GM10266 (cell line): Measurements from ENCODE around the gene FCER2.

Source experiments
- DNase-seq: peaks from one replicate; pipeline ENCODE4 v3.0.0; 2012; ENCODE audit errors: extremely low spot score
- CTCF ChIP-seq: IDR thresholded peaks from 2 replicates; pipeline ENCODE4 v1.5.1; 2012; ENCODE audit warnings: mild to moderate bottlenecking, low read depth; ENCODE audit not compliant: control insufficient read depth, insufficient read depth; ENCODE audit errors: missing control alignments

Gene FCER2

GRCh38 chr19:7725791-7726190 is 23.9 kb upstream of the FCER2 start:
- no peak for TF ChIP-seq CTCF
- DNase-seq, result peak; percentile 59

GRCh38 chr19:7722231-7722651 is 20.3 kb upstream of the FCER2 start:
- TF ChIP-seq CTCF, result no peak
- DNase-seq, result no peak

GRCh38 chr19:7720351-7720750 is 18.4 kb upstream of the FCER2 start:
- DNase-seq, result no peak
- TF ChIP-seq CTCF, result no peak

- DNase-seq, result no peak
- TF ChIP-seq CTCF, result no peak
Observed at GRCh38 chr19:7718668-7719067, 16.7 kb upstream of the FCER2 start.

- DNase-seq, result no peak
- TF ChIP-seq CTCF, result no peak
Observed at GRCh38 chr19:7716762-7717161, 14.8 kb upstream of the FCER2 start.

GRCh38 chr19:7715671-7716070 is 13.7 kb upstream of the FCER2 start:
- DNase-seq, result no peak
- TF ChIP-seq CTCF, result no peak

- no peak for DNase-seq
- no peak for TF ChIP-seq CTCF
Observed at GRCh38 chr19:7710616-7711015, 8.7 kb upstream of the FCER2 start.

- DNase-seq, result no peak
- TF ChIP-seq CTCF, result no peak
Observed at GRCh38 chr19:7709932-7710460, 8.1 kb upstream of the FCER2 start.
